Prostate gland (tissue), 2 donors: ENCODE results near the gene ADGB. TPM values are rescaled to one million over a fixed set of nuclear protein-coding genes. Genes with fewer than 3 reads are reported as not detected.

Experiments
- DNase-seq: peaks from one replicate; pipeline ENCODE4 v3.0.0-alpha.2; 2019; ENCODE audit warnings: low spot score
- H3K27ac ChIP-seq, 2 donors: fragments of 200-600 bp; sonication (generic); 2 replicates each; pipeline ENCODE4 v1.5.1; 2017 to 2019
- H3K27me3 ChIP-seq: fragments of 200-600 bp; sonication (generic); replicated peaks from 2 replicates; pipeline ENCODE4 v1.5.1; 2019; ENCODE audit not compliant: insufficient read depth
- H3K36me3 ChIP-seq, 2 donors: fragments of 200-600 bp; sonication (generic); 1 replicate in 1 of 2; 2 replicates in 1 of 2; pipeline versions ENCODE4 v1.5.1 to v1.8.1; 2017 to 2019
- H3K4me1 ChIP-seq: fragments of 200-600 bp; sonication (generic); replicated peaks from 2 replicates; pipeline ENCODE4 v1.5.1; 2019
- H3K4me3 ChIP-seq, 2 donors: fragments of 200-600 bp; sonication (generic); 2 replicates each; pipeline ENCODE4 v1.5.1; 2017 to 2019
- H3K9me3 ChIP-seq: fragments of 200-600 bp; sonication (generic); 2 replicates; pipeline ENCODE4 v1.5.1; 2017
- CTCF ChIP-seq, 4 experiments: fragments of 200-600 bp in 2 of 4; fragments of 450-650 bp in 2 of 4; sonication (generic) in 2 of 4; IDR thresholded peaks; 1 replicate in 3 of 4; 2 replicates in 1 of 4; pipeline ENCODE4 v1.5.1; 2016 to 2019; ENCODE audit warnings: antibody characterized with exemption in 4 of 4, mild to moderate bottlenecking in 2 of 4, moderate library complexity in 2 of 4
- POLR2A ChIP-seq: fragments of 450-650 bp; IDR thresholded peaks from one replicate; pipeline ENCODE4 v1.6.1; 2016; ENCODE audit warnings: antibody characterized with exemption, mild to moderate bottlenecking
- POLR2AphosphoS5 ChIP-seq: sonication (generic); formaldehyde crosslinking; IDR thresholded peaks from one replicate; pipeline ENCODE4 v1.6.1; 2017; ENCODE audit warnings: antibody characterized with exemption
- WGBS: methylation state at CpG from one replicate; pipeline ENCODE4 v1.1.5; 2018; 5-methylcytosine and 5-hydroxymethylcytosine counted together
- intact Hi-C: fragments of 100-400 bp; cut with DNase I; formaldehyde crosslinking; loops from one replicate; pipeline ENCODE4 v1.14.2; 2022
- total RNA-seq, 2 donors: library from RNA; depleted of rRNA; stranded (reverse); fragments of >200 nt; gene quantifications; one replicate each; pipeline ENCODE4 v1.1.0, GENCODE V29; 2016

ADGB gene
- total RNA-seq, 2 donors from 2014 or later: 8.1 TPM; not detected in 1

GRCh38 chr6:146859795-146860495 lies 261.2 kb downstream of the ADGB start:
- Histone ChIP-seq H3K4me1 (no peaks in the 10 kb centered on the region), H3K9me3 (no peaks in the 10 kb centered on the region), H3K27me3 (no peaks in the 10 kb centered on the region), H3K27ac (no peak overlapping the region), H3K36me3 (no peaks in the 10 kb centered on the region), H3K4me3 (no peak overlapping the region)
- 88% methylated on average over 3 of the region's 3 CpGs for WGBS
- intact Hi-C loops: loop anchor here (5.0 kb wide), 3 partner anchors 52 to 362 kb away; partner anchors contain the start of gene STXBP5
- TF ChIP-seq POLR2AphosphoS5 (no peak), POLR2A (no peak), CTCF (IDR thresholded peaks at IDR 0.05) (no peak)
- DNase-seq: no peak

- Histone ChIP-seq H3K27me3 (no peaks in the 10 kb centered on the region), H3K4me1 (no peaks in the 10 kb centered on the region), H3K36me3 (no peaks in the 10 kb centered on the region), H3K27ac (no peak overlapping the region), H3K9me3 (no peaks in the 10 kb centered on the region), H3K4me3 (no peak overlapping the region)
- WGBS: 67% methylated on average over 2 of the region's 2 CpGs
- TF ChIP-seq POLR2AphosphoS5 (no peak), CTCF (IDR thresholded peaks at IDR 0.05) (no peak), POLR2A (no peak)
- intact Hi-C loops: no loop called here
- no peak for DNase-seq
These were observed 261.8 kb downstream of the ADGB start for GRCh38 chr6:146860583-146860982.

GRCh38 chr6:146861029-146861563 lies 262.3 kb downstream of the ADGB start:
- Histone ChIP-seq H3K4me3 (no peak overlapping the region), H3K4me1 (no peaks in the 10 kb centered on the region), H3K9me3 (no peaks in the 10 kb centered on the region), H3K36me3 (no peaks in the 10 kb centered on the region), H3K27me3 (no peaks in the 10 kb centered on the region), H3K27ac (no peak overlapping the region)
- WGBS: 65% methylated on average over 3 of the region's 3 CpGs
- no peak for DNase-seq
- intact Hi-C loops: no loop called here
- TF ChIP-seq POLR2A: no peak
- no peak for TF ChIP-seq CTCF (IDR thresholded peaks at IDR 0.05)
- no peak for TF ChIP-seq POLR2AphosphoS5

GRCh38 chr6:146861716-146862115 lies 262.9 kb downstream of the ADGB start:
- no peaks in the 10 kb centered on the region for H3K27me3 ChIP-seq
- 82% methylated on average over 3 of the region's 3 CpGs for WGBS
- intact Hi-C loops: no loop called here

More at GRCh38 chr6:146861716-146862115, 262.9 kb downstream of the ADGB start:
- TF ChIP-seq CTCF (IDR thresholded peaks at IDR 0.05) (no peak), POLR2AphosphoS5 (no peak), POLR2A (no peak)
- H3K4me3 ChIP-seq: no peak overlapping the region
- no peaks in the 10 kb centered on the region for H3K36me3 ChIP-seq
- no peak for DNase-seq
- H3K9me3 ChIP-seq: no peaks in the 10 kb centered on the region
- no peaks in the 10 kb centered on the region for H3K4me1 ChIP-seq
- H3K27ac ChIP-seq: no peak overlapping the region
